Testis (tissue), 3 donors: Measurements from ENCODE around the gene CTDSPL2. TPM values are rescaled to one million over a fixed set of nuclear protein-coding genes. Genes with fewer than 3 reads are reported as not detected.

ENCODE experiments used
- DNase-seq: peaks from one replicate; pipeline ENCODE4 v3.0.0-alpha.2; 2019
- H3K27ac ChIP-seq, 2 donors: fragments of 200-600 bp; sonication (generic); one replicate each; pipeline ENCODE4 v1.5.1; 2019
- H3K27me3 ChIP-seq: fragments of 200-600 bp; sonication (generic); one replicate; pipeline ENCODE4 v1.5.1; 2019
- H3K36me3 ChIP-seq: fragments of 200-600 bp; sonication (generic); one replicate; pipeline ENCODE4 v1.5.1; 2017; ENCODE audit warnings: low read depth; ENCODE audit errors: missing control alignments
- H3K4me1 ChIP-seq: fragments of 200-600 bp; sonication (generic); one replicate; pipeline ENCODE4 v1.5.1; 2019
- H3K4me3 ChIP-seq, 2 donors: fragments of 200-600 bp; sonication (generic); one replicate each; pipeline ENCODE4 v1.5.1; 2017 to 2019
- H3K9me3 ChIP-seq: fragments of 200-600 bp; sonication (generic); one replicate; pipeline ENCODE4 v1.5.1; 2017
- POLR2A ChIP-seq: fragments of 450-650 bp; IDR thresholded peaks from one replicate; pipeline ENCODE4 v1.6.1; 2017; ENCODE audit warnings: antibody characterized with exemption, mild to moderate bottlenecking, moderate library complexity
- WGBS, 2 donors: methylation state at CpG; one replicate each; pipeline ENCODE4 v1.1.5; 2018; 5-methylcytosine and 5-hydroxymethylcytosine counted together
- intact Hi-C: fragments of 100-400 bp; cut with DNase I; formaldehyde crosslinking; loops from one replicate; pipeline ENCODE4 v1.15.1; 2023; ENCODE audit warnings: low total_unique reads
- polyA plus RNA-seq: library from polyadenylated mRNA; stranded (reverse); fragments of 350-450 nt; fragmentation: Illumina TruSeq; extraction: RNeasy Lipid Tissue Mini Kit (QIAGEN cat#74804); gene quantifications from one replicate; pipeline ENCODE4 v1.2.3, GENCODE V29; 2014; ENCODE audit warnings: low read depth, low replicate concordance; ENCODE audit not compliant: insufficient read depth
- total RNA-seq, 2 donors: library from RNA; depleted of rRNA; stranded (reverse); fragments of >200 nt; gene quantifications; one replicate each; pipeline ENCODE4 v1.2.3, GENCODE V29; 2016
- TF ChIP-seq, protein P1 (sequence below), 3 experiments: fragments of 450-650 bp in 2 of 3; fragments of 200-600 bp in 1 of 3; sonication (generic) in 1 of 3; IDR thresholded peaks; one replicate each; pipeline ENCODE4 v1.5.1; 2016 to 2019; ENCODE audit warnings: antibody characterized with exemption in 3 of 3, mild to moderate bottlenecking in 2 of 3, moderate library complexity in 1 of 3

The CTDSPL2 gene
- total and polyA plus RNA-seq, 3 donors from 2014 or later, result 27.7 to 71.2 (median 68.9) TPM

GRCh38 chr15:44566155-44566540, 138.7 kb downstream of the CTDSPL2 start:
- no peaks in the 10 kb centered on the region for H3K4me1 ChIP-seq
- H3K4me3 ChIP-seq, result no peak overlapping the region
- WGBS, 2 donors, result 82 to 87% methylated on average over 4 of the region's 4 CpGs
- intact Hi-C loops, result no loop called here
- DNase-seq, result no peak
- H3K36me3 ChIP-seq, result no peaks in the 10 kb centered on the region
- no peaks in the 10 kb centered on the region for H3K9me3 ChIP-seq
- no peaks in the 10 kb centered on the region for H3K27me3 ChIP-seq
- H3K27ac ChIP-seq, result no peak overlapping the region
- no peak for TF ChIP-seq POLR2A
- TF ChIP-seq, protein P1, sequence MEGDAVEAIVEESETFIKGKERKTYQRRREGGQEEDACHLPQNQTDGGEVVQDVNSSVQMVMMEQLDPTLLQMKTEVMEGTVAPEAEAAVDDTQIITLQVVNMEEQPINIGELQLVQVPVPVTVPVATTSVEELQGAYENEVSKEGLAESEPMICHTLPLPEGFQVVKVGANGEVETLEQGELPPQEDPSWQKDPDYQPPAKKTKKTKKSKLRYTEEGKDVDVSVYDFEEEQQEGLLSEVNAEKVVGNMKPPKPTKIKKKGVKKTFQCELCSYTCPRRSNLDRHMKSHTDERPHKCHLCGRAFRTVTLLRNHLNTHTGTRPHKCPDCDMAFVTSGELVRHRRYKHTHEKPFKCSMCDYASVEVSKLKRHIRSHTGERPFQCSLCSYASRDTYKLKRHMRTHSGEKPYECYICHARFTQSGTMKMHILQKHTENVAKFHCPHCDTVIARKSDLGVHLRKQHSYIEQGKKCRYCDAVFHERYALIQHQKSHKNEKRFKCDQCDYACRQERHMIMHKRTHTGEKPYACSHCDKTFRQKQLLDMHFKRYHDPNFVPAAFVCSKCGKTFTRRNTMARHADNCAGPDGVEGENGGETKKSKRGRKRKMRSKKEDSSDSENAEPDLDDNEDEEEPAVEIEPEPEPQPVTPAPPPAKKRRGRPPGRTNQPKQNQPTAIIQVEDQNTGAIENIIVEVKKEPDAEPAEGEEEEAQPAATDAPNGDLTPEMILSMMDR (IDR thresholded peaks at IDR 0.05), result no peak

DNA sequence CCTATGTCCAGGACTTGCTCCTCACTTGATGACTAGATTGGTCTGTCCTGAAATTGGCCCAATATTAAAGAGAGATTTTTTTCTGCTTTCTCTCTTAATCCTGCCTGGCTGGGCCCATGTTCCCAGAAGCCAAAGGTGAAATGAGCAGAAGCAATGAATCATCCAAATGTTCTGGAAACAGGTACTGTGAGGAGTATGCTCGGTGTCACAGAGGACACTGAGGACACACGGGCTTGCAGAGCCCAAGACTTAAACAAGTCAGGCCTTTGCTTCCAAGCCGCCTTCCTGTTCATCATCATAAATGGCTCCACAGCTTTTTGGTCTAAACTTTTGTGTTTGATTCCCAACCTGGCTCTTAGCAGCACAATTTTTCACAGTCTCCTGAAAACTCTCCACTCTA, 140.9 kb downstream of the CTDSPL2 start:
- intact Hi-C loops, result no loop called here
- H3K36me3 ChIP-seq, result no peaks in the 10 kb centered on the region
- H3K4me1 ChIP-seq, result no peaks in the 10 kb centered on the region
- DNase-seq, result no peak
- WGBS, 2 donors, result 88 to 100% methylated on average over 3 of the region's 3 CpGs
- no peak overlapping the region for H3K4me3 ChIP-seq
- H3K9me3 ChIP-seq, result no peaks in the 10 kb centered on the region
- no peak overlapping the region for H3K27ac ChIP-seq
- no peak for TF ChIP-seq POLR2A
- TF ChIP-seq, protein P1 (IDR thresholded peaks at IDR 0.05), result no peak
- no peaks in the 10 kb centered on the region for H3K27me3 ChIP-seq

DNA sequence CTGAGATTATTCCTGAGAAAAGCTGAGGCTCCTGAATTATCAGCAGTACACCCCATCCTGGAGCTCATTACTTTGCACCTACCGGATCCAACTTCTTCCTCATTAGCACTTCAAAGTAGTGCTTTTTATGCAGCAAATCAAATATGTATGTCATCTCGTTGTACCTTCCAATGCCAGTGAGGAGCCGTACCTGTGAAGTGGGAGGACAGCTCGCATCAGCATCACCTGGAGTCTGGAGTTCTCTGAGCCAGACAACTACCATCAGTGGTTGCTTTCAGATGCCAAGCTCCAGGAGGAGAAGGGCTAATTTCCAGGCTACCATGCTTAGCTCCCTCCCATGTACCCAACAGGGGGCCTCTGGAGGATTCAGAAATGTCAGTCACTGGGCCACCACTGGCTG, 141.9 kb downstream of the CTDSPL2 start:
- Histone ChIP-seq H3K4me3 (no peak overlapping the region), H3K27me3 (no peaks in the 10 kb centered on the region), H3K27ac (no peak overlapping the region), H3K36me3 (no peaks in the 10 kb centered on the region), H3K9me3 (no peaks in the 10 kb centered on the region), H3K4me1 (no peaks in the 10 kb centered on the region)
- TF ChIP-seq, protein P1 (IDR thresholded peaks at IDR 0.05), result no peak
- 88 to 92% methylated on average over 4 of the region's 4 CpGs for WGBS, 2 donors
- no peak for DNase-seq
- intact Hi-C loops, result no loop called here

DNA sequence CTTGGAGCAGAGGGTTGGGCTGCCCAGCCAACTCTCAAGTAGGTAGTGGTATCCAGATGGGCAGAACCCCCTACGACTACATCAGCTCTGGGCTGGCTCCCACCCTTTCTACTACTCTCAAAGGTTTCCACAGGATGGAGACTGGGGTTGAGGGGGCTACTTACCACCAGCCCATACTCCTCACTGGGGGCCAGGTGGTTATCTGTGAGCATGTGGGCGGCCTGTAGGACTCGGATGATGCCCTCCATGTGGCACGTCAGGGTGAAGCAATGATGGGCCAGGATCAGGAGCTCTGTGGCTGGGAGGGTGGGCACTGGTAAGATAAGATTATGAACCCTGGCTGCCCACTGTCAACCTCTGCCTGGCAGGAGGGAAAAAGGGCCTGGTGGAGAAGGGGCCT, 142.9 kb downstream of the CTDSPL2 start:
- Histone ChIP-seq H3K4me1 (no peaks in the 10 kb centered on the region), H3K27ac (no peak overlapping the region), H3K9me3 (no peaks in the 10 kb centered on the region), H3K36me3 (no peaks in the 10 kb centered on the region), H3K27me3 (no peaks in the 10 kb centered on the region), H3K4me3 (no peak overlapping the region)
- TF ChIP-seq, protein P1 (IDR thresholded peaks at IDR 0.05), result no peak
- no peak for TF ChIP-seq POLR2A
- no peak for DNase-seq
- WGBS, 2 donors, result 91 to 98% methylated on average over 4 of the region's 4 CpGs
- intact Hi-C loops, result no loop called here

- H3K4me3 ChIP-seq, result no peak overlapping the region
- no peak for DNase-seq
- 82 to 84% methylated on average over 4 to 6 of the region's 6 CpGs for WGBS, 2 donors
- TF ChIP-seq, protein P1 (IDR thresholded peaks at IDR 0.05), result no peak
- TF ChIP-seq POLR2A, result no peak
- no peaks in the 10 kb centered on the region for H3K4me1 ChIP-seq
- no peaks in the 10 kb centered on the region for H3K36me3 ChIP-seq
- H3K27me3 ChIP-seq, result no peaks in the 10 kb centered on the region
- no peaks in the 10 kb centered on the region for H3K9me3 ChIP-seq
- intact Hi-C loops, result no loop called here
- H3K27ac ChIP-seq, result no peak overlapping the region
These were observed 146.0 kb downstream of the CTDSPL2 start for GRCh38 chr15:44573386-44573785.
